Upper lobe of right lung (tissue), 1 donor: ENCODE data around the gene MTA2. TPM values are rescaled to one million over a fixed set of nuclear protein-coding genes. Genes with fewer than 3 reads are reported as not detected.

Experiments used
- ATAC-seq: fragments of 200-7000 bp; cut with Tn5 transposase; one replicate; pipeline ENCODE4 v1.9.1; 2020; ENCODE audit warnings: mild to moderate bottlenecking, moderate library complexity
- DNase-seq: peaks from one replicate; pipeline ENCODE4 v3.0.0-alpha.2; 2020
- H3K27ac ChIP-seq: fragments of 200-600 bp; one replicate; pipeline ENCODE4 v1.8.0; 2022
- H3K27me3 ChIP-seq: fragments of 200-600 bp; one replicate; pipeline ENCODE4 v1.8.0; 2022; ENCODE audit warnings: mild to moderate bottlenecking
- H3K36me3 ChIP-seq: fragments of 200-600 bp; one replicate; pipeline ENCODE4 v1.8.0; 2022
- H3K4me1 ChIP-seq: fragments of 200-600 bp; one replicate; pipeline ENCODE4 v1.8.0; 2022
- H3K4me3 ChIP-seq: fragments of 200-600 bp; one replicate; pipeline ENCODE4 v1.8.0; 2022; ENCODE audit warnings: mild to moderate bottlenecking
- H3K9me3 ChIP-seq: fragments of 200-600 bp; one replicate; pipeline ENCODE4 v1.8.0; 2022
- CTCF ChIP-seq: fragments of 200-600 bp; IDR thresholded peaks from one replicate; pipeline ENCODE4 v1.8.0; 2022; ENCODE audit warnings: antibody characterized with exemption
- intact Hi-C: fragments of 100-400 bp; cut with DNase I; formaldehyde crosslinking; loops from one replicate; pipeline ENCODE4 v1.11.0; 2022
- total RNA-seq: library from RNA; stranded (reverse); fragmentation: NEBNext Ultra II Directional; extraction: Animal tissue kit (Norgen Biotek cat#: 25700); gene quantifications from one replicate; pipeline ENCODE4 v1.2.1, GENCODE V29; 2021
- donor health status: DM: no; HTN: yes; CAD: no; lungs with severe emphysema.

MTA2 gene
- total RNA-seq, 1 donor from 2014 or later: 75.0 TPM

- Histone ChIP-seq H3K9me3 (no peaks in the 10 kb centered on the region), H3K4me3 (no peak overlapping the region), H3K27me3 (no peaks in the 10 kb centered on the region), H3K4me1 (peaks cover 62% of the 10 kb centered on the region), H3K27ac (peak overlapping the region; percentile 36), H3K36me3 (peaks cover 54% of the 10 kb centered on the region)
- TF ChIP-seq CTCF: no peak
- ATAC-seq (no peak), DNase-seq (no peak)
- intact Hi-C loops: no loop called here
Observed at GRCh38 chr11:62559204-62559603, 42.5 kb downstream of the MTA2 start.

- intact Hi-C loops: no loop called here
- DNase-seq (no peak), ATAC-seq (no peak)
- H3K36me3 ChIP-seq: peaks cover 49% of the 10 kb centered on the region
- H3K4me3 ChIP-seq: no peak overlapping the region
- H3K4me1 ChIP-seq: peaks cover 67% of the 10 kb centered on the region
- H3K27ac ChIP-seq: peak overlapping the region; percentile 17
- no peak for TF ChIP-seq CTCF
- H3K27me3 ChIP-seq: no peaks in the 10 kb centered on the region
- no peaks in the 10 kb centered on the region for H3K9me3 ChIP-seq
Observed at GRCh38 chr11:62558669-62559068, 43.0 kb downstream of the MTA2 start.

GRCh38 chr11:62556875-62557631 is 44.6 kb downstream of the MTA2 start:
- Histone ChIP-seq H3K4me1 (peaks cover 84% of the 10 kb centered on the region), H3K27ac (peak overlapping the region; percentile 98), H3K27me3 (no peaks in the 10 kb centered on the region), H3K36me3 (peaks cover 32% of the 10 kb centered on the region), H3K4me3 (peak overlapping the region; percentile 15), H3K9me3 (no peaks in the 10 kb centered on the region)
- DNase-seq (no peak), ATAC-seq (no peak)
- intact Hi-C loops: no loop called here
- TF ChIP-seq CTCF: no peak

- ATAC-seq (peak; percentile 73), DNase-seq (peak; percentile 93)
- H3K27me3 ChIP-seq: no peaks in the 10 kb centered on the region
- H3K27ac ChIP-seq: peak overlapping the region; percentile 98
- H3K9me3 ChIP-seq: no peaks in the 10 kb centered on the region
- intact Hi-C loops: no loop called here
- peaks cover 26% of the 10 kb centered on the region for H3K36me3 ChIP-seq
- H3K4me1 ChIP-seq: peaks cover 91% of the 10 kb centered on the region
- peak overlapping the region; percentile 15 for H3K4me3 ChIP-seq
- no peak for TF ChIP-seq CTCF
Observed at GRCh38 chr11:62556108-62556874, 45.4 kb downstream of the MTA2 start.

- no peak for TF ChIP-seq CTCF
- Histone ChIP-seq H3K9me3 (no peaks in the 10 kb centered on the region), H3K27me3 (no peaks in the 10 kb centered on the region), H3K36me3 (peaks cover 22% of the 10 kb centered on the region), H3K4me1 (peaks cover 90% of the 10 kb centered on the region), H3K4me3 (peak overlapping the region; percentile 15), H3K27ac (peak overlapping the region; percentile 98)
- no peak for DNase-seq
- intact Hi-C loops: no loop called here
- peak; percentile 37 for ATAC-seq
Observed at GRCh38 chr11:62555464-62556107, 46.1 kb downstream of the MTA2 start.
